GM12878 (cell line): ENCODE data around the gene KCTD12. TPM values are rescaled to one million over a fixed set of nuclear protein-coding genes. Genes with fewer than 3 reads are reported as not detected.

Experiments used
- ATAC-seq: fragments of 200-7000 bp; cut with Tn5 transposase; 3 replicates; pipeline ENCODE4 v1.9.1; 2020; ENCODE audit warnings: mild to moderate bottlenecking, moderate library complexity
- BruUV-seq: library from RNA; stranded (reverse); fragments of 400-500 nt; replicated peaks from 2 replicates; lab custom pipeline; 2021; lab: Mats Ljungman, UMichigan
- CTCF ChIA-PET: fragments of 300-600 bp; sonication (Branson Sonifier 250); formaldehyde crosslinking; extraction: SDS; loops from one replicate; lab custom pipeline; 2021; ENCODE audit warnings: inconsistent platforms; lab: Yijun Ruan, JAX
- POLR2A ChIA-PET: fragments of 350-600 bp; formaldehyde crosslinking; extraction: SDS; loops from one replicate; lab custom pipeline; 2021; ENCODE audit warnings: inconsistent platforms; lab: Charles Lee
- RAD21 ChIA-PET: fragments of 300-600 bp; sonication (Branson Sonifier 250); formaldehyde crosslinking; loops from one replicate; lab custom pipeline; 2023; ENCODE audit warnings: antibody characterized with exemption; ENCODE audit not compliant: unreplicated experiment; lab: Charles Lee
- SMC1A ChIA-PET: fragments of 300-600 bp; sonication (Branson Sonifier 250); formaldehyde crosslinking; loops from one replicate; lab custom pipeline; 2023; ENCODE audit not compliant: unreplicated experiment, uncharacterized antibody; lab: Charles Lee
- DNase-seq: peaks from one replicate; pipeline ENCODE4 v3.0.0-alpha.2; 2011; ENCODE audit warnings: low read depth, low spot score
- FAIRE-seq: peaks from 3 replicates; lab custom pipeline; 2011; peaks lifted over from hg19 to GRCh38; lab: Jason Lieb, UNC
- H2AFZ ChIP-seq: 2 replicates; pipeline ENCODE4 v1.6.0; 2011; ENCODE audit warnings: low read depth, low read length, control low read depth; ENCODE audit not compliant: control insufficient read depth
- H3K27ac ChIP-seq: 2 replicates; pipeline ENCODE4 v1.5.1; 2011; ENCODE audit warnings: control low read depth; ENCODE audit not compliant: control insufficient read depth, insufficient read depth
- H3K27me3 ChIP-seq, 2 experiments: replicated peaks in 1 of 2; 2 replicates each; pipeline versions ENCODE4 v1.6.0 to v1.6.1; 2011; ENCODE audit warnings: low read length in 1 of 2; ENCODE audit not compliant: control insufficient read depth in 2 of 2, insufficient read depth in 2 of 2
- H3K36me3 ChIP-seq, 2 experiments: 2 replicates each; pipeline ENCODE4 v1.5.1; 2011; ENCODE audit warnings: low read length in 1 of 2; ENCODE audit not compliant: control insufficient read depth in 2 of 2, insufficient read depth in 2 of 2
- H3K4me1 ChIP-seq: 2 replicates; pipeline ENCODE4 v1.6.1; 2011; ENCODE audit warnings: mild to moderate bottlenecking, low read length, moderate library complexity, mixed read lengths; ENCODE audit not compliant: control insufficient read depth, insufficient read depth
- H3K4me2 ChIP-seq: 2 replicates; pipeline ENCODE4 v1.6.0; 2011; ENCODE audit warnings: control low read depth; ENCODE audit not compliant: control insufficient read depth, insufficient read depth
- H3K4me3 ChIP-seq: fragments of 200-600 bp; sonication (generic); 2 replicates; pipeline ENCODE4 v1.5.1; 2016
- H3K79me2 ChIP-seq: 2 replicates; pipeline ENCODE4 v1.6.0; 2011; ENCODE audit warnings: low read length; ENCODE audit not compliant: control insufficient read depth, insufficient read depth
- H3K9ac ChIP-seq: 2 replicates; pipeline ENCODE4 v1.8.0; 2011; ENCODE audit warnings: low read length, control low read depth, mixed read lengths; ENCODE audit not compliant: control insufficient read depth, insufficient read depth
- H3K9me3 ChIP-seq: replicated peaks from 3 replicates; pipeline ENCODE4 v1.5.1; 2011; ENCODE audit warnings: mild to moderate bottlenecking, low read length; ENCODE audit not compliant: control insufficient read depth, insufficient read depth
- H4K20me1 ChIP-seq: 2 replicates; pipeline ENCODE4 v1.6.0; 2011; ENCODE audit not compliant: control insufficient read depth, insufficient read depth
- CREM ChIP-seq: IDR thresholded peaks from 2 replicates; pipeline ENCODE4 v1.6.1; 2014; ENCODE audit warnings: antibody characterized with exemption, low read depth
- ESRRA ChIP-seq: IDR thresholded peaks from 2 replicates; pipeline ENCODE4 v1.6.1; 2012; ENCODE audit warnings: mild to moderate bottlenecking, low read length, improper control_type of control experiment
- IRF4 ChIP-seq: IDR thresholded peaks from 2 replicates; pipeline ENCODE4 v1.6.1; 2011; ENCODE audit warnings: low read depth, low read length
- JUND ChIP-seq: IDR thresholded peaks from 2 replicates; pipeline ENCODE4 v1.6.1; 2012; ENCODE audit warnings: low read depth, mild to moderate bottlenecking, low read length, improper control_type of control experiment, moderate library complexity
- MTA2 ChIP-seq: fragments of 450-650 bp; IDR thresholded peaks from 2 replicates; pipeline ENCODE4 v1.6.1; 2016; ENCODE audit warnings: low read depth, mild to moderate bottlenecking, moderate library complexity
- SIN3A ChIP-seq: IDR thresholded peaks from 2 replicates; pipeline ENCODE4 v1.6.1; 2012; ENCODE audit warnings: low read depth, low read length, improper control_type of control experiment
- STAT1 ChIP-seq: fragments of 450-650 bp; conservative IDR thresholded peaks from 2 replicates; pipeline ENCODE4 v1.6.1; 2014; ENCODE audit warnings: antibody characterized with exemption, mild to moderate bottlenecking
- TCF3 ChIP-seq: IDR thresholded peaks from 2 replicates; pipeline ENCODE4 v1.6.1; 2012; ENCODE audit warnings: low read depth, mild to moderate bottlenecking, low read length, borderline replicate concordance; ENCODE audit not compliant: insufficient read depth
- WRNIP1 ChIP-seq: IDR thresholded peaks from 2 replicates; pipeline ENCODE4 v1.6.1; 2011; ENCODE audit warnings: low read depth, low read length, improper control_type of control experiment, borderline replicate concordance
- ZNF207 ChIP-seq: fragments of 450-650 bp; IDR thresholded peaks from 2 replicates; pipeline ENCODE4 v1.6.1; 2014; ENCODE audit warnings: antibody characterized with exemption, mild to moderate bottlenecking, borderline replicate concordance
- WGBS: methylation state at CpG from one replicate; pipeline ENCODE4 v1.1.6; 2016; ENCODE audit warnings: low lambda C conversion rate; ENCODE audit not compliant: insufficient replicate concordance, insufficient coverage; ENCODE audit errors: missing lambda C conversion rate; 5-methylcytosine and 5-hydroxymethylcytosine counted together
- in situ Hi-C: fragments of 300-500 bp; cut with MboI; formaldehyde crosslinking; loops from 9 replicates; pipeline ENCODE4 v1.14.3; 2018; ENCODE audit warnings: mixed read lengths
- intact Hi-C: fragments of 100-400 bp; cut with micrococcal nuclease; formaldehyde crosslinking; loops from one replicate; pipeline ENCODE4 v1.14.2; 2022; ENCODE audit not compliant: unreplicated experiment
- polyA plus RNA-seq, 11 experiments: library from polyadenylated mRNA; depleted of rRNA in 4 of 11; unstranded in 6 of 11; stranded (reverse) in 5 of 11; fragments of >200 nt; fragmentation: Nextera tagmentation in 4 of 11; fragmentation: Illumina TruSeq in 1 of 11; extraction: Ambion mirVana in 4 of 11; extraction: Trizol in 1 of 11; gene quantifications; 1 replicate in 1 of 11; 2 replicates in 10 of 11; pipeline versions ENCODE4 v1.2.1 to v1.2.3, GENCODE V29; 2011 to 2016; ENCODE audit warnings: inconsistent platforms in 2 of 11, missing spikeins in 2 of 11, low read depth in 1 of 11
- total RNA-seq, 4 experiments: library from RNA; depleted of rRNA in 3 of 4; stranded (reverse); fragments of >200 nt in 3 of 4; fragmentation: Illumina TruSeq in 1 of 4; extraction: Trizol in 1 of 4; gene quantifications; 2 replicates each; pipeline versions ENCODE4 v1.2.1 to v1.2.3, GENCODE V29; 2013 to 2021

Gene KCTD12
- total and polyA plus RNA-seq, 10 of the 15 experiments (the other 5 are each of a cell fraction or from before 2014, with no cell fraction given), result 0.24 to 2.9 (median 0.92) TPM

DNA sequence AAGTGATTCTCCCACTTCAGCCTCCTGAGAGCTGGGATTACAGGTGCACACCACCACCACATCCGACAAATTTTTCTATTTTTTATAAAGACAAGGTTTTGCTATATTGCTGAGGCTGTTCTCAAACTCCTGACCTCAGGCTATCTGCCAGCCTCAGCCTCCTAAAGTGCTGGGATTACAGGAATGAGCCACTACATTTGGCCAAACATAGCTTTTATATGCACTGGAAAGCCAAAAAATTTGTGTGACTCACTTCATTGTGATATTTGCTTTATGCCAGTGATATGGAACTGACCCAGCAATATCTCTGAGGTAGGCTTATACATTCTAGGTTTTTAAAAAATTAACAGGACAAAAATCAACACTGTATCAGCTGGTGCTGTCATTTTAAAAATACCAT lies 35.3 kb upstream of the KCTD12 start:
- BruUV-seq, result no TSS peak
- Histone ChIP-seq H4K20me1 (no peaks in the 10 kb centered on the region), H3K4me1 (no peaks in the 10 kb centered on the region), H3K36me3 (no peaks in the 10 kb centered on the region), H3K9ac (no peak overlapping the region), H2AFZ (no peak overlapping the region), H3K4me3 (no peak overlapping the region), H3K4me2 (no peak overlapping the region), H3K79me2 (no peaks in the 10 kb centered on the region), H3K9me3 (no peaks in the 10 kb centered on the region), H3K27me3 (no peaks in the 10 kb centered on the region; a peak in 1 of 4 replicates), H3K27ac (no peak overlapping the region)
- SMC1A ChIA-PET, result interaction anchor here (0.7 kb wide), 1 partner anchor 18 kb away, joined by 3 read pairs; no protein-coding TSS in a partner anchor
- CTCF ChIA-PET, result interaction anchor here (1.2 to 1.8 kb wide), 2 partner anchors 18 to 58 kb away, joined by 3 to 8 read pairs; no protein-coding TSS in a partner anchor
- TF ChIP-seq ESRRA, result no peak
- no peak for TF ChIP-seq WRNIP1
- no peak for TF ChIP-seq MTA2
- TF ChIP-seq ZNF207, result no peak
- no peak for TF ChIP-seq IRF4
- no peak for TF ChIP-seq JUND
- no peak for TF ChIP-seq STAT1
- no peak for TF ChIP-seq CREM
- TF ChIP-seq TCF3, result no peak
- no peak for TF ChIP-seq SIN3A
- DNase-seq (no peak), ATAC-seq (no peak), FAIRE-seq (no peak)
- WGBS, result 0% methylated on average over 1 of the region's 1 CpG
- RAD21 ChIA-PET, result interaction anchor here (1.6 kb wide), 1 partner anchor 18 kb away, joined by 3 read pairs; no protein-coding TSS in a partner anchor
- intact Hi-C loops (no loop called here), in situ Hi-C loops (no loop called here)
- POLR2A ChIA-PET, result no interaction called here
